ENCODE results near the gene HDGFL3.

Gene HDGFL3

DNA sequence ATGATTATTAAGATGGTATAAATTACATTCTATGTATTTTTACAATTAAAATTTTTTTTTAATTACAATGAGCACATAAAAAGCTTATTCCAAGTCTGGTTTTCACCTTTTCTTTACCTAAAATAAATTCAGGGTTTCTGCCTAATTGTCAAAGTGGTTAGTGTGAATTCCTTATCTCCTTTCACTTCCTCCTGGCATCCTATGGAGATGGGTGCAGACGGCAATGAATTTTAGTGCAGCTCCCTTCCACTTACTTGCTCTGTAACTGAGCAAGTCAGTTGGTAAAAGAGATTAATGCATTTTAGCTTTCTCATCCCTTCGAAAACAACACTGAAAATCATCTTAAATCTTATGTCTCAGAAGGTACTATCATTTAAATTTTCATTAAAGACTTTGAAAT lies 13.1 kb downstream of the HDGFL3 start:
- peaks cover 8% of the 10 kb centered on the region for H3K36me3 ChIP-seq
- no peaks in the 10 kb centered on the region for H3K27me3 ChIP-seq (ENCODE audit: insufficient read depth, low read depth, severe bottlenecking)
- no peak for DNase-seq
- H3K9me3 ChIP-seq (ENCODE audit: severe bottlenecking) = no peaks in the 10 kb centered on the region
- H3K27ac ChIP-seq = no peak overlapping the region
- TF ChIP-seq CTCF (IDR thresholded peaks at IDR 0.05; ENCODE audit: low read depth, low read length) = no peak
- H3K4me3 ChIP-seq (ENCODE audit: low read depth, low read length) = no peak overlapping the region

DNA sequence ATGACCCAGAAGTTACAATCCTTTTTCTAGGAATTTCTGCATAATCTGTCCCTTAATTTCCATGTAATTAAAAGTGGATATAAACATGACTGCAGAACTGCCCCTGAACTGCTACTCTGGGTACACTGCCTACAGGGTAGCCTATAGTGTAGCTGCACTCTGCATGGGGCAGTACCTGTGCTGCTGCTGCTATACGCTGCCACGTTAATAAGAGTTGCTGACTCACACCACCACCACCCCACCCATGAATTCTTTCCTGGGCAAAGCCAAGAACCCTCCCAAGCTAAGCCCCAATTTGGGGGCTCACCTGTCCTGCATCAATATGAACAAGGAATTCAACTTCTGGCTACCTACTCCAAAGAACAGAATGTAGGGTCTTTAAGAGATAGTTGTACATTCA lies 13.9 kb downstream of the HDGFL3 start:
- H3K27ac ChIP-seq = no peak overlapping the region
- peaks cover 14% of the 10 kb centered on the region for H3K36me3 ChIP-seq
- no peak for TF ChIP-seq CTCF (IDR thresholded peaks at IDR 0.05; ENCODE audit: low read depth, low read length)
- no peaks in the 10 kb centered on the region for H3K9me3 ChIP-seq (ENCODE audit: severe bottlenecking)
- no peak overlapping the region for H3K4me3 ChIP-seq (ENCODE audit: low read depth, low read length)
- no peaks in the 10 kb centered on the region for H3K27me3 ChIP-seq (ENCODE audit: insufficient read depth, low read depth, severe bottlenecking)
- DNase-seq = no peak

- Histone ChIP-seq H3K27me3 (ENCODE audit: insufficient read depth, low read depth, severe bottlenecking) (no peaks in the 10 kb centered on the region), H3K27ac (no peak overlapping the region), H3K36me3 (peaks cover 16% of the 10 kb centered on the region), H3K9me3 (ENCODE audit: severe bottlenecking) (no peaks in the 10 kb centered on the region), H3K4me3 (ENCODE audit: low read depth, low read length) (no peak overlapping the region)
- TF ChIP-seq CTCF (IDR thresholded peaks at IDR 0.05; ENCODE audit: low read depth, low read length) = no peak
- no peak for DNase-seq
Observed at GRCh38 chr15:83192742-83193141, 14.9 kb downstream of the HDGFL3 start.

DNA sequence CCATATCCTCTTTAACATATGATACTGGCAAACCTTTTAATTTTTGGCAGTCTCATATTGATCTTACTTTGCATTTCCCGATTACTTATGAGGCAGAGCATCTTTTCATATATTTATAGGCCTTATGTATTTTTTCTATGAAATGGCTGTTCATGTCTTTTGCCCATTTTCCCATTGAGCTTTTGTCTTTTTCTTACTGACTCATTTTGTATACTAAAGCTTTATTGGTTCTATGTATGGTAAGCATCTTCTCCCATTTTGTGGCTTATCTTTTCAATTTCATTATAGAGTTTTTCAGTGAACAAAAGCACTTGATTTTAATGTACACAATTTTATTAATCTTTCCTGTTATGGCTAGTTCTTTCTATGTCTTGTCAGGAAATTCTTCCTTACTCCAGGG lies 17.2 kb downstream of the HDGFL3 start:
- Histone ChIP-seq H3K27ac (no peak overlapping the region), H3K36me3 (peaks cover 30% of the 10 kb centered on the region), H3K27me3 (ENCODE audit: insufficient read depth, low read depth, severe bottlenecking) (no peaks in the 10 kb centered on the region), H3K4me3 (ENCODE audit: low read depth, low read length) (no peak overlapping the region), H3K9me3 (ENCODE audit: severe bottlenecking) (no peaks in the 10 kb centered on the region)
- TF ChIP-seq CTCF (IDR thresholded peaks at IDR 0.05; ENCODE audit: low read depth, low read length) = no peak
- DNase-seq = no peak

DNA sequence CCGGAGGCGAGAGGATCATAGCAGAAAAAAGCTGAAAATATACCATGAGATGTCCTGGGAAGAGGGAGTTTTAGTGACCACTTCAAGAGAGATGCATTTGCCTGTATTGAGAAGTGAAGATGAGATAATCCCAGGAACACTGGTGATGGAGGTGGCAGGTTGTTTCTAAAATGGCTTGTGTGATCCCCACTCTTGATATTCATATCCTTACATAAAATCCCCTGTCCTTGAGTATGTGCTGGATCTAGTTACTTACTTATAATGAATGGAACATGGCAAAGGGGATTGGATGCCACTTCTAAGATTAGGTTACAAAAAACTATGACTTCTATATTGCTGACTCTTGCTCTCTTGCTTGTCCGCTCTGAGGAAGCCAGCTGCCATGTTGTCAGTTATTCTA lies 22.1 kb downstream of the HDGFL3 start:
- Histone ChIP-seq H3K9me3 (ENCODE audit: severe bottlenecking) (no peaks in the 10 kb centered on the region), H3K4me3 (ENCODE audit: low read depth, low read length) (no peak overlapping the region), H3K27ac (no peak overlapping the region), H3K27me3 (ENCODE audit: insufficient read depth, low read depth, severe bottlenecking) (no peaks in the 10 kb centered on the region), H3K36me3 (peaks cover 25% of the 10 kb centered on the region)
- DNase-seq = no peak
- no peak for TF ChIP-seq CTCF (IDR thresholded peaks at IDR 0.05; ENCODE audit: low read depth, low read length)

- DNase-seq = no peak
- Histone ChIP-seq H3K4me3 (ENCODE audit: low read depth, low read length) (no peak overlapping the region), H3K27ac (peak overlapping the region; percentile 21; the same call in 1 of the 2 replicates), H3K36me3 (peaks cover 3% of the 10 kb centered on the region), H3K9me3 (ENCODE audit: severe bottlenecking) (no peaks in the 10 kb centered on the region), H3K27me3 (ENCODE audit: insufficient read depth, low read depth, severe bottlenecking) (no peaks in the 10 kb centered on the region)
- no peak for TF ChIP-seq CTCF (IDR thresholded peaks at IDR 0.05; ENCODE audit: low read depth, low read length)
Observed at GRCh38 chr15:83178869-83179325, 28.7 kb downstream of the HDGFL3 start.

Measured in WERI-Rb-1 (cell line).